Fibroblast of pulmonary artery (primary cell): ENCODE results near the gene ARL6IP1.

Experiments
- DNase-seq: peaks from one replicate; pipeline ENCODE4 v3.0.0-alpha.2; 2010; ENCODE audit warnings: low read depth
- H3K4me3 ChIP-seq: replicated peaks from 2 replicates; pipeline ENCODE4 v1.5.1; 2011; ENCODE audit warnings: low read depth, mild to moderate bottlenecking, control low read depth, low read length, moderate library complexity
- CTCF ChIP-seq: IDR thresholded peaks from 2 replicates; pipeline ENCODE4 v1.5.1; 2011; ENCODE audit warnings: mild to moderate bottlenecking, control low read depth, low read length, inconsistent platforms; ENCODE audit errors: missing control alignments

Gene ARL6IP1

DNA sequence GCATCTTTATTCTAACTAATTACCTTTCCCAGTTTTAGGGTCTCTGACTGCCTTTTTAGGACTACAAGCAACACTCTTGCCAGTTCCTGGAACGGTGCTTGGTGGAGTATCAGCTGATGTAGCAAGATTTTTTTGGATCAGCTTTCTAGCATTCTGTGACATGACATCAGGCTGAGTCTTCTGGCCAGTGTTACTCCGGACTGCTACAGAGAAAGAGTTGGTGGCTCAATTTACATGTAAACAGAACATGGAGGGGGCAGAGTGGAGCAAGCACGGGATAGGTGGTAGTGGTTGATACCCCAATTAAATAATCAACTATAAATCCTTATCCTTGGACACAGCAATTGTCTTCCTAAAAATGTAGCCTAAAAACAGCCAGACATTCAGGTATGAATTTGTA lies 10.6 kb upstream of the ARL6IP1 start:
- DNase-seq = no peak
- H3K4me3 ChIP-seq = no peak overlapping the region
- no peak for TF ChIP-seq CTCF

- no peak for DNase-seq
- no peak overlapping the region for H3K4me3 ChIP-seq
Measured at GRCh38 chr16:18809165-18809564, 7.8 kb upstream of the ARL6IP1 start.

GRCh38 chr16:18805257-18805773 lies 4.0 kb upstream of the ARL6IP1 start:
- no peak for DNase-seq
- no peak overlapping the region for H3K4me3 ChIP-seq
- TF ChIP-seq CTCF = no peak

More at GRCh38 chr16:18809165-18809564, 7.8 kb upstream of the ARL6IP1 start:
- no peak for TF ChIP-seq CTCF

DNA sequence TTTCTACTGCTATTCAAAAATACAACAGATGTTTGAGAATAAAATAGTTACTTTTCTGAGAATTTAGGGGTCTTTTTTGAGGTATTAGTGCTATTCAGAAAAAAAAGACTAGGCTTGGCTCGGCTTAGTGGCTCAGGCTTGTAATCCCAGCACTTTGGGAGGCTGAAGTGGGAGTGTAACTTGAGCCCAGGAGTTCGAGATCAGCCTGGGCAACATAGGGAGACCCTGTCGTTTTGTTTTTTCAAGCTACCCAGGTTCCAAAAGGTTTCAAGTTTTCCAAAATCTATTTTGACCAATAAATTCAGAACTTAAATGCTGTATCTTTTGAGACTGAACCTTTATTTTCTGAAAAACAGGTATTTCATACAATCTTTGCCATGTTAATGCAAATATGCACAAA lies 3.2 kb upstream of the ARL6IP1 start:
- peak; percentile 8 for DNase-seq
- H3K4me3 ChIP-seq = no peak overlapping the region
- no peak for TF ChIP-seq CTCF

DNA sequence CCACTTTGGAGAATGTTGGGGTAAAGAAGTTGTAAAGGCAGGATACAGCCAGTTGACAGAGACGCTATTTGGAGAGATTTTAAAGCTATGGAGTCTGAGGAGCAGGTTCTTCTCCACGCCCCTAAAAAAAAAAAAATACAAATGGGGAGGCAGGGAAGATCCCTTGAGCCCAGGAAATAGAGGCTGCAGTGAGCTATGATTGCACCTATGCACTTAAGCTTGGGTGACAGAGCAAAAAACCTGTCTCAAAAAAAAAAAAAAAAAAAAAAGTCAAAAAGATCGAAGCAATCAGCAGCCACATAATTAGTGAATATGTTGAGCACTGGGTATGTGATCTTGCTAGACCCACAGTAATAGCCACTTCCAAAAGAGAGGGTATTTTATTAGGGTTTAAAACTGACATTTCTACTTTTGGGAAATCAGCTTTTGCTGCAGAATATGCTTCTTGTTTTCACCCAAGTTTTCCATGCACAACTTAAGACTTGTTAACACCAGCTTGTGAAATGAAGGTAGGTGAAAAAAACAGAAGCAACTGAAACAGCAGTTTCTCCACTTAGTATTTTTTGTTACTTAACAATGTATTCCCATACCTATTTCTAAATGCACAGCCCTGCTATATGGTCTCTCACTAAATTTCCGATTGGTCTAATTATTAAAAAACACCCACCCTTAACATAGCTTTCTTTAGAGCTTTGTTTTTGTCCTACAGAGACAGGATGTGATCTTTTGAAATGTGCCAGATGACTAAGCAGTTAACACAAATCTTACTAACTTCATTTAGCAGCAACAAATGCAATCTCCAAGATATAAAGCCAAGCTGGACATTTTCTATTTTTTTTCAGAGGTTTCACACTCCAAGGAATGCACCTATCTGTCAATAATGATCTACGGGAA lies 2.5 kb upstream of the ARL6IP1 start:
- no peak for TF ChIP-seq CTCF
- H3K4me3 ChIP-seq = no peak overlapping the region
- peak; percentile 62 for DNase-seq

GRCh38 chr16:18802767-18803343 lies 1.5 kb upstream of the ARL6IP1 start:
- no peak overlapping the region for H3K4me3 ChIP-seq
- no peak for DNase-seq
- no peak for TF ChIP-seq CTCF
